AG09319 (cell line): ENCODE measurements around the gene RRBP1.

Source experiments
- DNase-seq: peaks from one replicate; pipeline ENCODE4 v3.0.0-alpha.2; 2010; ENCODE audit warnings: low read depth; ENCODE audit errors: extremely low read depth
- CTCF ChIP-seq: IDR thresholded peaks from 2 replicates; pipeline ENCODE4 v1.5.1; 2011; ENCODE audit warnings: low read depth, mild to moderate bottlenecking, inconsistent platforms, low read length, moderate library complexity

RRBP1 gene

GRCh38 chr20:17679941-17680835, 1.9 kb downstream of the RRBP1 start:
- no peak for TF ChIP-seq CTCF
- no peak for DNase-seq

- TF ChIP-seq CTCF, result no peak
- DNase-seq, result no peak
Measured at GRCh38 chr20:17678886-17679285, 3.2 kb downstream of the RRBP1 start.

- DNase-seq, result no peak
- TF ChIP-seq CTCF, result no peak
Measured at GRCh38 chr20:17678295-17678694, 3.7 kb downstream of the RRBP1 start.

- no peak for TF ChIP-seq CTCF
- DNase-seq, result no peak
Measured at GRCh38 chr20:17676942-17677341, 5.1 kb downstream of the RRBP1 start.

- TF ChIP-seq CTCF, result no peak
- no peak for DNase-seq
Measured at GRCh38 chr20:17676378-17676759, 5.7 kb downstream of the RRBP1 start.

GRCh38 chr20:17675519-17676377, 6.3 kb downstream of the RRBP1 start:
- TF ChIP-seq CTCF, result no peak
- no peak for DNase-seq
